ENCODE measurements around the gene IL4I1. TPM values are rescaled to one million over a fixed set of nuclear protein-coding genes. Genes with fewer than 3 reads are reported as not detected.

The IL4I1 gene
- total RNA-seq, 1 experiment from 2014 or later, result 1.5 TPM

- TF ChIP-seq CTCF (IDR thresholded peaks at IDR 0.05) (peak; percentile 51), REST (IDR thresholded peaks at IDR 0.05; ENCODE audit: insufficient read depth in 1 of 2, low read depth in 2 of 2, low read length in 1 of 2) (no peak), SIN3A (IDR thresholded peaks at IDR 0.05; ENCODE audit: borderline replicate concordance, insufficient read depth, low read depth, low read length) (peak; percentile 42; the same call in 1 of the 2 replicates), TCF7L2 (IDR thresholded peaks at IDR 0.05; ENCODE audit: low read depth, low read length) (no peak), POLR2AphosphoS5 (IDR thresholded peaks at IDR 0.05; ENCODE audit: low read depth, low read length) (no peak; the same call in none of the 2 replicates)
- DNase-seq (ENCODE audit: low read depth, low spot score), result no peak
- Histone ChIP-seq H3K27ac (ENCODE audit: low read length) (peak overlapping the region; percentile 70; the same call in 1 of the 2 replicates), H3K27me3 (ENCODE audit: control insufficient read depth, insufficient read depth, low read length) (no peaks in the 10 kb centered on the region), H3K9me3 (ENCODE audit: control insufficient read depth, insufficient read depth, low read depth, low read length) (no peaks in the 10 kb centered on the region), H3K4me3 (ENCODE audit: low read depth in 2 of 2, low read length in 2 of 2) (no peak overlapping the region), H3K36me3 (ENCODE audit: control insufficient read depth, insufficient read depth, low read length) (no peaks in the 10 kb centered on the region), H3K4me1 (ENCODE audit: control insufficient read depth, insufficient read depth, low read length) (peaks cover 42% of the 10 kb centered on the region)
- BruUV-seq (replicated peaks), result TSS peak; percentile 53
- in situ Hi-C loops (cut with HindIII; ENCODE audit: low pct_unique_long_range_greater_than_20kb, low sequenced_read_pairs) (no loop called here), intact Hi-C loops (cut with micrococcal nuclease; ENCODE audit: unreplicated experiment) (no loop called here)
- ChIA-PET CTCF (no interaction called here), POLR2A (no interaction called here)
- peak; percentile 36 for ATAC-seq
Observed at GRCh38 chr19:49858088-49858985, 38.4 kb downstream of the IL4I1 start.

GRCh38 chr19:49857838-49858087 is 38.9 kb downstream of the IL4I1 start:
- peak overlapping the region; percentile 67; the same call in 1 of the 2 replicates for H3K27ac ChIP-seq (ENCODE audit: low read length)
- H3K27me3 ChIP-seq (ENCODE audit: control insufficient read depth, insufficient read depth, low read length), result no peaks in the 10 kb centered on the region
- intact Hi-C loops (cut with micrococcal nuclease; ENCODE audit: unreplicated experiment), result no loop called here
- no peaks in the 10 kb centered on the region for H3K36me3 ChIP-seq (ENCODE audit: control insufficient read depth, insufficient read depth, low read length)
- ATAC-seq, result no peak
- ChIA-PET POLR2A (no interaction called here), CTCF (no interaction called here)
- TF ChIP-seq TCF7L2 (IDR thresholded peaks at IDR 0.05; ENCODE audit: low read depth, low read length), result no peak
- no peak for TF ChIP-seq CTCF (IDR thresholded peaks at IDR 0.05)
- no peak for TF ChIP-seq SIN3A (IDR thresholded peaks at IDR 0.05; ENCODE audit: borderline replicate concordance, insufficient read depth, low read depth, low read length)
- TF ChIP-seq POLR2AphosphoS5 (IDR thresholded peaks at IDR 0.05; ENCODE audit: low read depth, low read length), result no peak
- TF ChIP-seq REST (IDR thresholded peaks at IDR 0.05; ENCODE audit: insufficient read depth in 1 of 2, low read depth in 2 of 2, low read length in 1 of 2), result no peak
- DNase-seq (ENCODE audit: low read depth, low spot score), result no peak
- BruUV-seq (replicated peaks), result no TSS peak
- no peak overlapping the region for H3K4me3 ChIP-seq (ENCODE audit: low read depth in 2 of 2, low read length in 2 of 2)
- no peaks in the 10 kb centered on the region for H3K9me3 ChIP-seq (ENCODE audit: control insufficient read depth, insufficient read depth, low read depth, low read length)
- in situ Hi-C loops (cut with HindIII; ENCODE audit: low pct_unique_long_range_greater_than_20kb, low sequenced_read_pairs), result no loop called here
- H3K4me1 ChIP-seq (ENCODE audit: control insufficient read depth, insufficient read depth, low read length), result peaks cover 43% of the 10 kb centered on the region

Data from Panc1 (cell line).